HUDEP-2 (cell line): ENCODE results near the gene TSNAXIP1.
"Not testable (repeated sequence)": the region's sequence is repeated elsewhere in the genome, so short reads cannot be mapped to it uniquely, and the experiment has no call there.

Source experiments
- DNase-seq, 76 experiments: peaks; one replicate each; lab custom pipeline; 2025; ENCODE audit not compliant: unreplicated experiment in 76 of 76; lab: John Stamatoyannopoulos, UW

TSNAXIP1 gene

GRCh38 chr16:67833415-67834241 lies 26.9 kb downstream of the TSNAXIP1 start:
- DNase-seq: peak in 75 of 76 experiments; percentile 17 to 90 (median 74)

- DNase-seq: no peak
Observed at GRCh38 chr16:67834242-67834614, 27.5 kb downstream of the TSNAXIP1 start.

GRCh38 chr16:67837190-67837589 lies 30.5 kb downstream of the TSNAXIP1 start:
- not testable (repeated sequence) for DNase-seq

GRCh38 chr16:67837811-67838210 lies 31.1 kb downstream of the TSNAXIP1 start:
- no peak for DNase-seq

- no peak for DNase-seq
Observed at GRCh38 chr16:67841198-67841815, 34.6 kb downstream of the TSNAXIP1 start.

- DNase-seq: peak in 75 of 76 experiments; percentile 19 to 97 (median 88)
Observed at GRCh38 chr16:67841816-67842508, 35.3 kb downstream of the TSNAXIP1 start, which contains the start of gene THAP11. THAP11 (plus strand) TSS chr16:67842320; CDS start chr16:67842555, 235 bp downstream.

GRCh38 chr16:67842509-67843342 lies 36.0 kb downstream of the TSNAXIP1 start:
- DNase-seq: peak in 49 of 76 experiments; percentile 6 to 73 (median 47)

- DNase-seq: no peak
Observed at GRCh38 chr16:67843343-67843765, 36.7 kb downstream of the TSNAXIP1 start.

- no peak for DNase-seq
Observed at GRCh38 chr16:67844497-67844896, 37.8 kb downstream of the TSNAXIP1 start.

GRCh38 chr16:67845291-67846062 lies 38.8 kb downstream of the TSNAXIP1 start:
- no peak for DNase-seq

- DNase-seq: no peak
Observed at GRCh38 chr16:67846063-67846319, 39.3 kb downstream of the TSNAXIP1 start.

GRCh38 chr16:67846320-67847063 lies 39.8 kb downstream of the TSNAXIP1 start, which contains the start of gene NUTF2:
NUTF2 (plus strand) TSS chr16:67846933; CDS start chr16:67865131, 18,198 bp downstream.
- DNase-seq: peak in 75 of 76 experiments; percentile 44 to 96 (median 89)

- peak in 64 of 76 experiments; percentile 15 to 77 (median 50) for DNase-seq
Observed at GRCh38 chr16:67847064-67847861, 40.6 kb downstream of the TSNAXIP1 start, which contains the start of gene CENPT. CENPT (minus strand) TSS chr16:67847693; CDS start chr16:67833859, 13,834 bp downstream.

- DNase-seq: no peak
Observed at GRCh38 chr16:67848118-67848517, 41.4 kb downstream of the TSNAXIP1 start.

GRCh38 chr16:67853670-67854069 lies 47.0 kb downstream of the TSNAXIP1 start:
- DNase-seq: no peak

GRCh38 chr16:67855789-67856188 lies 49.1 kb downstream of the TSNAXIP1 start:
- DNase-seq: no peak

GRCh38 chr16:67856927-67857546 lies 50.3 kb downstream of the TSNAXIP1 start:
- no peak for DNase-seq
